NCI-H2107 treated with DMSO at 0.1 percent for 48 hours (cell line): Measurements from ENCODE around the gene DRAM2.
"Not testable (repeated sequence)": the region's sequence is repeated elsewhere in the genome, so short reads cannot be mapped to it uniquely, and the experiment has no call there.

Experiments
- DNase-seq: peaks from one replicate; lab custom pipeline; 2025; ENCODE audit not compliant: unreplicated experiment; lab: John Stamatoyannopoulos, UW

The DRAM2 gene

GRCh38 chr1:111145542-111145941 is 5.6 kb upstream of the DRAM2 start:
- DNase-seq, result no peak

- no peak for DNase-seq
These were observed 2.6 kb upstream of the DRAM2 start for GRCh38 chr1:111142356-111142975.

GRCh38 chr1:111141245-111142220 is 1.6 kb upstream of the DRAM2 start:
- no peak for DNase-seq

GRCh38 chr1:111140680-111140967 is 731 bp upstream of the DRAM2 start:
- DNase-seq, result no peak

- peak; percentile 87 for DNase-seq
These were observed 453 bp downstream of the DRAM2 start for GRCh38 chr1:111139324-111139955.

- no peak for DNase-seq
These were observed 6.0 kb downstream of the DRAM2 start for GRCh38 chr1:111133866-111134265.

GRCh38 chr1:111131693-111132092 is 8.2 kb downstream of the DRAM2 start:
- DNase-seq, result no peak

- DNase-seq, result no peak
These were observed 10.5 kb downstream of the DRAM2 start for GRCh38 chr1:111129376-111129775.

GRCh38 chr1:111127923-111128643 is 11.8 kb downstream of the DRAM2 start:
- DNase-seq, result no peak

GRCh38 chr1:111126354-111126753 is 13.5 kb downstream of the DRAM2 start:
- no peak for DNase-seq

- DNase-seq, result no peak
These were observed 23.4 kb downstream of the DRAM2 start for GRCh38 chr1:111116496-111116895.

GRCh38 chr1:111110197-111110899 is 29.5 kb downstream of the DRAM2 start:
- no peak for DNase-seq

GRCh38 chr1:111104981-111105380 is 34.9 kb downstream of the DRAM2 start:
- DNase-seq, result no peak

GRCh38 chr1:111101854-111102642 is 37.8 kb downstream of the DRAM2 start:
- no peak for DNase-seq

- DNase-seq, result no peak
These were observed 40.6 kb downstream of the DRAM2 start for GRCh38 chr1:111099289-111099688.

- DNase-seq, result no peak
These were observed 42.4 kb downstream of the DRAM2 start for GRCh38 chr1:111097356-111098099.

- not testable (repeated sequence) for DNase-seq
These were observed 44.5 kb downstream of the DRAM2 start for GRCh38 chr1:111095421-111095820.

- no peak for DNase-seq
These were observed 50.3 kb downstream of the DRAM2 start for GRCh38 chr1:111089638-111090037.

GRCh38 chr1:111085676-111086075 is 54.2 kb downstream of the DRAM2 start:
- no peak for DNase-seq
